HG02678 (cell line): ENCODE measurements around the gene PACRG.

Experiments used
- ATAC-seq: cut with Tn5 transposase; IDR thresholded peaks from one replicate; pipeline ENCODE4 v1.9.1; 2021; ENCODE audit warnings: mild to moderate bottlenecking, moderate library complexity; ENCODE audit not compliant: unreplicated experiment

The PACRG gene

DNA sequence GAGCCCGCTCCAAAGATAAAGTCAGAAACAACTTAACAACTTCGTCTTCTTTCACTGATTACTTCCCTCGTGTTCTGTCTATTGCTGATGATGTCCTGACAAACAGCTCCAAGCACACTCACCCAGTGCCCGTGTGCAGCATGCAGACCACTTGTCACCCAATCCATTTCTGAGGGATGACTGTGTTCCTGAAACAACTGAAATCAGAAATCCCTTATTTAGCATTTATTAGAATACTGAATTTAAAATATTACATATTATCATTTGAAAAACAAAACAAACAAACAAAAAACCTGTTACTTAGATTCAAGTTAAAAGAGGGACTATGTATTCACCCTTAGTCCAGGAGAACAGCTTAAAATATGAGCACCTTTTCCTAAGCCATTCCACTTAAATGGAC, 463.0 kb downstream of the PACRG start:
- no peak for ATAC-seq

- no peak for ATAC-seq
These were observed 464.1 kb downstream of the PACRG start for GRCh38 chr6:163191704-163192537.

GRCh38 chr6:163192591-163192990, 464.8 kb downstream of the PACRG start:
- ATAC-seq, result no peak

GRCh38 chr6:163193326-163193725, 465.6 kb downstream of the PACRG start:
- ATAC-seq, result no peak

DNA sequence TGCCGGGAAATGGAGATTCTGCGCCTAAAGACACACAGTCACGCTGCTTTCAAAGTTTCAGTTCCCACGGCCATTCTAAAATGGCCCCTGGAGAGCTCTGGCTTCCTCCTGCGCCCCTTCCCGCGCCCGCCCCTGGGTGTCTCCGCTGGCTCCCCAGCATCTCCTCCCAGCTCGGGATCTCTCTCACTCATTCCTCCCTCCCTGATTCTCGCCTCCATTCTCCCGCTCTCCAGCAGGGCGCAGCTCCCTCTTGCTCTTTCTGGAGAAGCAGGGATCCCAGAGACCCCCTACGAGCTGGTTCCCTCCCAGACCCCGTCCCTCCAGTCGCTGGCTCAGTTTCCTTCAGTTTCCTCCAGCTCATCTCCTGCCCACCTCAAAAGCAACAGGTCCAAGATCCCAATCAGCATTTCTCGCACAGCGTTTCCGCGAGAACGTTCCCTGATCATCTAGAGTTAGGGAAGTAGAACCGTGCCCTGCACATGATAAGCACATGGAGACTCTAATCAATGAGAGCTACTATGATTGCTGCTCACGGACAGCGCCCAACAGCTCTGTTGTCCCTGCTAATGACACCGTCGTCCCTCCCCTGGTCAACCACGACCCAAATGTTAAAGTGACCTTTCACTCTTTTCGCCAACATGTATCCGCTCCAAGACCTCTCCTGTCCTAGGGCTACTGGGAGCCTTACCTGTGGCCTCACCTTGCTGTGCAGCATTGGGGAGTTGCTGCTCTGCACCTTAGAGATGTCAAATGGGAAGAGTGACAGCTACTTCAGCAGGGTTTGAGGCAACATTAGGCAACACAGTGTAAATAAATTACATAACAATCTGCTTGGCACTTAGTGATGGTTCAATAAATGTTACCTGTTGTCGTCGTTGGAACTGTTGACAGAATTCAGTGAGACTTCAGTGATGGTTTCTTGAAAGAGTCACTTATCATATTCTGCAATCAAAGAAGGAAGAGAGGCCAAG, 468.2 kb downstream of the PACRG start:
- ATAC-seq, result no peak

DNA sequence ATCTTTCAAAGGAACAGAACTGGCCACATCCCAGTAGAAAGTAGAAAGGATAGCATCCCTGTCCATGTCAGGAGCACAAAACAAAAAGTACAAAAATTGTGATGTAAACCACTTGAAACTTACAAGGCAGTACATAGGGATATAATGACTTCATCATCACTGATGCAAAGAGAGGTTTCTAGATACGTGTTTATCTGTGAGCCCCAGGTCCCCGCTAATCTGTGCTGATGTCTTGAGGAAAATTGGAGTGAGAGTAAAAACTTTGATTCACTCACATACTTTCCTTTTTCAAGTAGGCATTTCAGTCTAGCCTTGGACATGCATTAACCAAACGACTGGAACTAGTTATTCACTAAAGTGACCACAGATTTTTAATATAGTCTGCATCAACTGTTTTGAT, 470.1 kb downstream of the PACRG start:
- no peak for ATAC-seq

GRCh38 chr6:163198396-163198795, 470.6 kb downstream of the PACRG start:
- no peak for ATAC-seq

GRCh38 chr6:163199371-163199770, 471.6 kb downstream of the PACRG start:
- no peak for ATAC-seq

DNA sequence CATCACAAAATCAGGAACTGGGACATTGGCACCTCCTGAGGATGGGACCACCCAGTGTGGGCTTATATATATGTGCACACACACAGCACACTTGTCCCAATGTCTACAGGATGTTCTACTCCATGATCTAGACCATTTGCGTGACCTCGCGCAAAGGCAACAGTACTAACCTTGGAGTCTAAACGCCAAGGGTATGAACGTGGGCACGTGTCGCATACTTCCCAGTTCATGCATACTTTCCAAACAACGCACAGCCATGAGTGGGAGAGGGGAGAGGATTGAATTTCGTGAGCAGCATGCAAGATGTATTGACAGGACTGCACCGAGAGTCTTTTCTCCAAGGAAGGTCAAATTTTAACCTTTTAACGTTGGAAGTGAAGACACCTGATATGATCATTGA, 472.5 kb downstream of the PACRG start:
- no peak for ATAC-seq

DNA sequence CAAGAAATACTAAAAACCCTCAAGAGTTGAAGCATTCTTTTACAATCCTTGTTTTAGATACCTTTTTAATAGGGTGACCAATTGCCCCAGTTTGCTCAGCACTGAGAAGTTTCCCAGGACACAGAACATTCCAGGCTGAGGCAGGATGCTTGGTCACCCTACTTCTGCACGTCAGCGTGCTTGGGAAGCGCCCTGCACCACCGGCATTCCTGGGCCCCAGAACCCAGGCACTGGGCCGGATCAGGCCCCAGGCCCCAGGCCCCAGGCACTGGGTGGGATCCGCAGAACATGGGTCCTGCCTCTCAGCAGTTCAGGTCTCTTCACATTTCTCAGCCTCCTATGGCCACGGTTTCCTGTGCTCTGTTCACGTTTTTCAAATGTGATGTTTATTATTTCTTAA, 472.9 kb downstream of the PACRG start:
- no peak for ATAC-seq

DNA sequence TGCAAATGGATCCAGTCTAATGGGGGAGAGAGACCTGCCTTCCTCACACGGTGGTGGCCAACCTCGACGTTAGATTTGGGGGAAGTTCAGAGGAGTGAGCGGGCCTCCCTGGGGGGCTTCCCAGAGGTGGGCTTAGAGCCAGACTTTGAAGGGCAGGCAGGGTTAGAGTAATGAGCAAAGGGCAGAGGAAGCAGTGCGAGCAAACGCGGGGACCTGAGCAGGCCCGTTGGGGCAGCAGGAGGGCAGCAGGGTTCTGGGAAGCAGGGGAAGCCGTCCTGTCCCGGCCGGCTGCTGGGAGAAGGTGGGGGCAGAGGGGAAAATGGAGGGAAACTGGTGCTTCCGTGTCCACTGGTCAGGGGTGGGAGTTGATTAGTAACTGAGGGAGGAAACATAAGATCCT, 474.1 kb downstream of the PACRG start:
- ATAC-seq, result no peak

GRCh38 chr6:163206196-163206595, 478.4 kb downstream of the PACRG start:
- no peak for ATAC-seq

DNA sequence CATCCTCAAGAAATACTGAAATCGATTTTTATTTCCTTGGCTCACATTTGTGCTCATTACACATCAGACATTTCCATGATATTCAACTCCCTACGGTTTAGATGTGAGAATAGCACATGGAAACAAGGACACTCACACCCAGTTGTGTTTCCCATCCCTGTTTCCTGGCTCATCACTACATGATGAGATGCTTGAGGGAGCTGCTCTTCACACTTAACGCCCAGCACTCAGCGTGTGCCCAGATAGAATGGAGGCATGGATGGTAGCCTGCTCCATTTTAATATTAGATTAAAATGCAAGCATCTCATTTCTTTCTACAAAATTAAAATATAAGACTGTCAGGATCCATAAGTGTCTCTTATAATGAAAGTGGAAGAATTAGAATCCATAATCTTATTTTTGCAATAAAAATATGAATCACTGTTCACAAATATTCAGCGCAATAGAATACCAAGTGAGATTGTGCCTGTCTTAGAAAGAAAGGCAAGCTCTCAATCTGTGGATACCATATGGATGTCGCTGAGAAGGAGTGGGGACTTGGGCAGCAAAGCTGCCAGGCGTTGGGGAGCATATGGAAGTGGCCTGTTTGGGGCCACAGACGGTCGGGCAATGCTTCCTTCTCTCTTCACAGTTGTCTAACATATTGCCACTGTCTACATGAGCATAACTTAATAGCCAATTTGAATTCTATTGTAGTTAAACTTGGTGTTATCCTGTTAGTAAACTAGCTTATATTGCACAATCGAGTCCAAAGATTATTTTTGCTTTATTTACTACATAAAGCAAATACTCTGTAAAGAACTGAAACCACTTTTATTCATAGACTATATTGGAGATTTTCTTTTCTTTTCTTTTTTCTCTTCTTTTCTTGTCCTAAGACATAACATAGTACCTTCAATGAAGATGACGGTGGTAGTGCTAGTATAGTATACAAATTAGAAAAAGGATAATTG, 479.9 kb downstream of the PACRG start:
- no peak for ATAC-seq

- no peak for ATAC-seq
These were observed 481.2 kb downstream of the PACRG start for GRCh38 chr6:163209005-163209404.

DNA sequence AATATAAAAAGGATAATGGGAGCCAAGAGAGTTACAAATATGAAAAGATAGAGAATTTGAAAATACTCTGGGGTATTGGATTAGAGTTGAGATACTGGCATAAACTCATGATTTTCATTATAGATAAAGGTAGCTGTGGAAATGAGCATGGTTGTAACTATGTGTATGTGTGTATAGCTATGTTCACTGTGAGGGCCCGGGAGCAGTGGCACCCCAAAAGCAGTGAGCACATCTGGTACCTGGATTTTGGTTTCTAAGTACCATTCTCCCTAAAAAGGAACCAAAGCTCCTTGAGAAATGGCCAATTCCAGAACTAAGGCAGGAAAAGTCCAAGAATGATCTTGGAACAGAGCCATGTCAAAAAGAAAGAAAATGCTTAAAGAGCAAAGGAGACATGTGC, 484.3 kb downstream of the PACRG start:
- ATAC-seq, result no peak

- no peak for ATAC-seq
These were observed 486.5 kb downstream of the PACRG start for GRCh38 chr6:163214259-163214658.

- ATAC-seq, result no peak
These were observed 490.7 kb downstream of the PACRG start for GRCh38 chr6:163218361-163218894.

- no peak for ATAC-seq
These were observed 498.5 kb downstream of the PACRG start for GRCh38 chr6:163226181-163226835.

DNA sequence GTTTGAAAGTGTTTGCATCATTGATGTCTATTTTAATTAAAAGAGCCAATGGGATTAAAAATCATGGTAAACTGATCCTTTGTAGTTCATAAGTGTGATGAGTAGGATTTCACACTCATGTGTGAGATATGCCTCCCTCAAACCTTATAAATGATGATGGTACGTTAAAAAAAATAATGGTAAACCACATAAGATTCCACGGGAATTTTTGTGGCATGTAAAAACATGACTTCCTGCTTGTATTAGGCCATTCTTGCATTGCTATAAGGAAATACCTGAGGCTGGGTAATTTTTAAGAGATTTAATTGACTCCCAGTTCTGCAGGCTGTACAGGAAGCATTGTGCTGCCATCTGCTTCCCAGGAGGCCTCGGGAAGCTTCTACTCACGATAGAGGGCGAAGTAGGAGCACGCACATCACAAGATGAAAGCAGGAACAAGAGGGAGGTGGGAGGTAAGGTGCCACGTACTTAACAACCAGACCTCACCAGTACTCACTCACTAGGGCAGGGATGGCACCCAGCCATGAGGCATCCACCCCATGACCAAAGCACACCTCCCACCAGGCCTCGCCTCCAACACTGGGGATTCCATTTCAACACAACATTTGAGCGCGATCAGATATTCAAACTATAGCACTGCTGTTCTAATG, 499.2 kb downstream of the PACRG start:
- no peak for ATAC-seq
